BLaER1 treated with 17β-estradiol and CSF1 and Interleukin-3, amounts not matched to agents 10 nM and 100 nM (cell line): ENCODE measurements around the gene ALKAL2.

ENCODE experiments used
- H3K27ac ChIP-seq, 11 experiments: shearing (Covaris generic); formaldehyde crosslinking; 2 replicates each; pipeline ENCODE4 v1.8.1; 2022
- H3K27me3 ChIP-seq, 11 experiments: shearing (Covaris generic); formaldehyde crosslinking; 2 replicates each; pipeline ENCODE4 v1.8.1; 2022
- H3K36me3 ChIP-seq, 11 experiments: shearing (Covaris generic); formaldehyde crosslinking; 2 replicates each; pipeline ENCODE4 v1.8.1; 2022
- H3K4me1 ChIP-seq, 10 experiments: shearing (Covaris generic); formaldehyde crosslinking; 2 replicates each; pipeline ENCODE4 v1.8.1; 2022
- H3K4me2 ChIP-seq, 11 experiments: shearing (Covaris generic); formaldehyde crosslinking; 2 replicates each; pipeline ENCODE4 v1.8.1; 2022
- H3K4me3 ChIP-seq, 10 experiments: shearing (Covaris generic); formaldehyde crosslinking; 2 replicates each; pipeline ENCODE4 v1.8.1; 2022
- H3K9ac ChIP-seq, 11 experiments: shearing (Covaris generic); formaldehyde crosslinking; 2 replicates each; pipeline ENCODE4 v1.8.1; 2022
- H3K9me3 ChIP-seq, 11 experiments: shearing (Covaris generic); formaldehyde crosslinking; replicated peaks in 1 of 11; 2 replicates each; pipeline ENCODE4 v1.8.1; 2022
- H4K20me1 ChIP-seq, 11 experiments: shearing (Covaris generic); formaldehyde crosslinking; 2 replicates each; pipeline ENCODE4 v1.8.1; 2022
- Cebpa-rat ChIP-seq, 11 experiments: shearing (Covaris generic); IDR thresholded peaks; 2 replicates each; pipeline ENCODE4 v1.8.1; 2022

ALKAL2 gene

GRCh38 chr2:236993-237539 is 50.8 kb downstream of the ALKAL2 start:
- no peaks in the 10 kb centered on the region for H4K20me1 ChIP-seq
- no peak for TF ChIP-seq Cebpa-rat (IDR thresholded peaks at IDR 0.05)
- H3K4me1 ChIP-seq = peaks cover 0 to 22% (median 16%) of the 10 kb centered on the region in 10 experiments; a peak in 12 of 20 replicates
- H3K27me3 ChIP-seq = no peaks in the 10 kb centered on the region
- no peak overlapping the region for H3K9ac ChIP-seq
- peaks cover 0 to 10% (median 0%) of the 10 kb centered on the region in 11 experiments; a peak in 6 of 22 replicates for H3K9me3 ChIP-seq
- peaks cover 18 to 78% (median 54%) of the 10 kb centered on the region in 11 experiments for H3K36me3 ChIP-seq
- no peak overlapping the region for H3K4me3 ChIP-seq
- no peak overlapping the region for H3K4me2 ChIP-seq
- H3K27ac ChIP-seq = no peak overlapping the region

GRCh38 chr2:234421-234820 is 53.5 kb downstream of the ALKAL2 start:
- Histone ChIP-seq H4K20me1 (no peaks in the 10 kb centered on the region; a peak in 1 of 22 replicates), H3K4me2 (no peak overlapping the region), H3K27ac (no peak overlapping the region), H3K36me3 (peaks cover 17 to 74% (median 49%) of the 10 kb centered on the region in 11 experiments), H3K27me3 (no peaks in the 10 kb centered on the region), H3K9me3 (no peaks in the 10 kb centered on the region), H3K9ac (no peak overlapping the region), H3K4me3 (no peak overlapping the region), H3K4me1 (peaks cover 0 to 21% (median 16%) of the 10 kb centered on the region in 10 experiments; a peak in 12 of 20 replicates)
- no peak for TF ChIP-seq Cebpa-rat (IDR thresholded peaks at IDR 0.05)

GRCh38 chr2:233030-233429 is 54.9 kb downstream of the ALKAL2 start:
- Histone ChIP-seq H3K4me3 (no peak overlapping the region), H3K27ac (no peak overlapping the region), H3K9ac (no peak overlapping the region), H3K4me1 (peaks cover 0 to 9% (median 4%) of the 10 kb centered on the region in 10 experiments; a peak in 12 of 20 replicates), H3K9me3 (no peaks in the 10 kb centered on the region), H3K27me3 (no peaks in the 10 kb centered on the region), H4K20me1 (no peaks in the 10 kb centered on the region; a peak in 1 of 22 replicates), H3K36me3 (peaks cover 17 to 76% (median 54%) of the 10 kb centered on the region in 11 experiments), H3K4me2 (no peak overlapping the region)
- no peak for TF ChIP-seq Cebpa-rat (IDR thresholded peaks at IDR 0.05)

GRCh38 chr2:231521-232185 is 56.2 kb downstream of the ALKAL2 start:
- TF ChIP-seq Cebpa-rat (IDR thresholded peaks at IDR 0.05) = no peak
- Histone ChIP-seq H3K36me3 (peaks cover 21 to 83% (median 63%) of the 10 kb centered on the region in 11 experiments), H3K9me3 (peaks cover 0 to 3% (median 0%) of the 10 kb centered on the region in 11 experiments; a peak in 1 of 22 replicates)

More at GRCh38 chr2:231521-232185, 56.2 kb downstream of the ALKAL2 start:
- Histone ChIP-seq H3K4me1 (no peaks in the 10 kb centered on the region), H3K27ac (no peak overlapping the region), H4K20me1 (no peaks in the 10 kb centered on the region; a peak in 1 of 22 replicates), H3K9ac (no peak overlapping the region), H3K4me2 (no peak overlapping the region), H3K27me3 (no peaks in the 10 kb centered on the region), H3K4me3 (no peak overlapping the region)
